Astrocyte (in vitro differentiated cells and primary cell): ENCODE data around the gene PDE7B. TPM values are rescaled to one million over a fixed set of nuclear protein-coding genes. Genes with fewer than 3 reads are reported as not detected.

ENCODE experiments used
- DNase-seq: peaks from one replicate; pipeline ENCODE4 v3.0.0-alpha.2; 2010; ENCODE audit warnings: low read depth
- FAIRE-seq: peaks from 2 replicates; lab custom pipeline; 2011; peaks lifted over from hg19 to GRCh38; lab: Jason Lieb, UNC
- H2AFZ ChIP-seq: 2 replicates; pipeline ENCODE4 v1.6.0; 2012; ENCODE audit warnings: low read depth, low read length, inconsistent platforms
- H3K27ac ChIP-seq: 2 replicates; pipeline ENCODE4 v1.5.1; 2011; ENCODE audit warnings: low read depth, low read length, inconsistent platforms
- H3K27me3 ChIP-seq: 2 replicates; pipeline ENCODE4 v1.6.0; 2011; ENCODE audit warnings: low read length, inconsistent platforms; ENCODE audit not compliant: insufficient read depth
- H3K36me3 ChIP-seq: 2 replicates; pipeline ENCODE4 v1.5.1; 2011; ENCODE audit warnings: low read length, inconsistent platforms; ENCODE audit not compliant: insufficient read depth
- H3K4me1 ChIP-seq: 2 replicates; pipeline ENCODE4 v1.5.1; 2011; ENCODE audit warnings: low read length, inconsistent platforms; ENCODE audit not compliant: insufficient read depth
- H3K4me2 ChIP-seq: 2 replicates; pipeline ENCODE4 v1.6.0; 2012; ENCODE audit warnings: low read length, inconsistent platforms
- H3K4me3 ChIP-seq: 2 replicates; pipeline ENCODE4 v1.5.1; 2011; ENCODE audit warnings: low read depth, mild to moderate bottlenecking, low read length, inconsistent platforms; ENCODE audit not compliant: insufficient read depth
- H3K79me2 ChIP-seq: 2 replicates; pipeline ENCODE4 v1.6.0; 2012; ENCODE audit warnings: mild to moderate bottlenecking, low read length, inconsistent platforms; ENCODE audit not compliant: insufficient read depth
- H3K9ac ChIP-seq: 2 replicates; pipeline ENCODE4 v1.6.0; 2012; ENCODE audit warnings: mild to moderate bottlenecking, low read length, inconsistent platforms
- H3K9me3 ChIP-seq: 2 replicates; pipeline ENCODE4 v1.5.1; 2012; ENCODE audit warnings: low read depth, mild to moderate bottlenecking, low read length, inconsistent platforms; ENCODE audit not compliant: insufficient read depth
- H4K20me1 ChIP-seq: 2 replicates; pipeline ENCODE4 v1.6.0; 2012; ENCODE audit warnings: low read length, inconsistent platforms; ENCODE audit not compliant: insufficient read depth
- H3K27ac Mint-ChIP-seq: one replicate; pipeline ENCODE4 v1.8.0; 2021; ENCODE audit warnings: mild to moderate bottlenecking, mixed read lengths; ENCODE audit not compliant: unreplicated experiment
- H3K27me3 Mint-ChIP-seq: one replicate; pipeline ENCODE4 v1.8.0; 2021; ENCODE audit warnings: low read depth, mixed read lengths; ENCODE audit not compliant: unreplicated experiment
- H3K36me3 Mint-ChIP-seq: one replicate; pipeline ENCODE4 v1.8.0; 2021; ENCODE audit warnings: low read depth, mixed read lengths; ENCODE audit not compliant: unreplicated experiment
- H3K4me1 Mint-ChIP-seq: one replicate; pipeline ENCODE4 v1.8.0; 2021; ENCODE audit warnings: low read depth, mixed read lengths; ENCODE audit not compliant: unreplicated experiment
- H3K4me3 Mint-ChIP-seq: one replicate; pipeline ENCODE4 v1.8.0; 2021; ENCODE audit warnings: mild to moderate bottlenecking, moderate library complexity, mixed read lengths; ENCODE audit not compliant: unreplicated experiment
- H3K9me3 Mint-ChIP-seq: one replicate; pipeline ENCODE4 v1.8.0; 2021; ENCODE audit warnings: mild to moderate bottlenecking, mixed read lengths; ENCODE audit not compliant: unreplicated experiment
- CTCF ChIP-seq: IDR thresholded peaks from 2 replicates; pipeline ENCODE4 v1.5.1; 2011; ENCODE audit warnings: low read depth, mild to moderate bottlenecking, inconsistent platforms, low read length, moderate library complexity; ENCODE audit not compliant: insufficient read depth
- EZH2 ChIP-seq: IDR thresholded peaks from 2 replicates; pipeline ENCODE4 v1.6.1; 2012; ENCODE audit warnings: mild to moderate bottlenecking, low read length, inconsistent platforms; ENCODE audit not compliant: insufficient read depth
- total RNA-seq: library from RNA; stranded (reverse); gene quantifications from 2 replicates; pipeline ENCODE4 v1.2.1, GENCODE V29; 2021

PDE7B gene
- total RNA-seq, 1 donor from 2014 or later = 0.27 TPM

DNA sequence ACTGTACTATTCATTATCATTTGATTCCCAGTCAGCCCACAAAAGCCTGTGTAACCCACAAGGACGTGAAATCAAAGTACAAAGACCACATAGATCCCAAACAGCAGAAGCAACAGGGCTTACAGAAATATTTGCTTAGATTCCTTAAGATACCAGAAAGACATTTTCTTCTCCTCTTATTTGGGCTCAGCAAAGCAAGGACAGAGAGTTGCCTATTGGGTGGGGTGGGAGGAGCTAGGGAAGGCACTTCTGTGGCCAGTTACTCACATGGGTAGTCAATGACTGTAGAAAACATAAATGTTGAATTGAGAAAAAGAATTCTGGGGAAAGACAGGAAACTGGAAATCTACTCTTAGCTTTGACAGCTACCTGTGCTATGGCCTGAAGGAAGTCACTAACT lies 19.8 kb downstream of the PDE7B start:
- peak; percentile 72 for DNase-seq
- TF ChIP-seq CTCF (no peak), EZH2 (no peak)
- Mint-ChIP-seq H3K27ac (peak overlapping the region; percentile 96), H3K4me1 (peaks cover 27% of the 10 kb centered on the region), H3K4me3 (peak overlapping the region; percentile 14), H3K36me3 (no peaks in the 10 kb centered on the region), H3K9me3 (no peaks in the 10 kb centered on the region), H3K27me3 (no peaks in the 10 kb centered on the region)
- peak overlapping the region; percentile 78 for H3K27ac ChIP-seq
- peak overlapping the region; percentile 39 for H3K9ac ChIP-seq
- H3K4me2 ChIP-seq = peak overlapping the region; percentile 45
- H3K4me1 ChIP-seq = peaks cover 12% of the 10 kb centered on the region
- no peaks in the 10 kb centered on the region for H3K27me3 ChIP-seq
- H3K79me2 ChIP-seq = no peaks in the 10 kb centered on the region
- no peaks in the 10 kb centered on the region for H4K20me1 ChIP-seq
- H3K9me3 ChIP-seq = no peaks in the 10 kb centered on the region
- no peaks in the 10 kb centered on the region for H3K36me3 ChIP-seq
- H3K4me3 ChIP-seq = no peak overlapping the region
- peak; percentile 37 for FAIRE-seq
- H2AFZ ChIP-seq = no peak overlapping the region

DNA sequence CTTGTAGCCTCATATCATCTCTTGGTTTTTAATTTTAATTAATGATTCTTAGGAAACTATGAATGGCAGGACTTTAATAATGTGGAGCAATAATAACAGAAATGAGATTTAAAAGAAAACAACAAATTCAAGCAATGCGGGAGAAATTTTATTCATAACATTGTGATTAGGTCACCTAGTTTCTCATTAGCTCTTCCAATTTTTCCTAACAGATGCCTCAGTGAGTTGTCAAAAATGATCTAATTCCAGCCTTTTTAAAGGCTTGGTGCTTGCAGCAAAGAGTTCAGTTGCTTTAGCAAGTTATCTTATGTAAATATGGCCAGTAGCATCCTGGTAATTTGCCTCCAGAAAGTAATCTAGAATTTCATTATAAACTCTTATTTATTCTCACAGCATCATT lies 20.4 kb downstream of the PDE7B start:
- H3K36me3 Mint-ChIP-seq = no peaks in the 10 kb centered on the region
- H3K4me3 Mint-ChIP-seq = no peak overlapping the region
- no peak overlapping the region for H2AFZ ChIP-seq
- TF ChIP-seq EZH2 = no peak
- no peak for TF ChIP-seq CTCF
- no peak overlapping the region for H3K4me3 ChIP-seq
- H3K4me2 ChIP-seq = peak overlapping the region; percentile 45
- no peaks in the 10 kb centered on the region for H3K9me3 ChIP-seq
- no peaks in the 10 kb centered on the region for H3K27me3 Mint-ChIP-seq
- H3K27me3 ChIP-seq = no peaks in the 10 kb centered on the region
- peak; percentile 83 for FAIRE-seq
- H3K27ac Mint-ChIP-seq = peak overlapping the region; percentile 96
- no peaks in the 10 kb centered on the region for H3K9me3 Mint-ChIP-seq
- H4K20me1 ChIP-seq = no peaks in the 10 kb centered on the region
- peak overlapping the region; percentile 78 for H3K27ac ChIP-seq
- H3K79me2 ChIP-seq = no peaks in the 10 kb centered on the region
- peaks cover 27% of the 10 kb centered on the region for H3K4me1 Mint-ChIP-seq
- H3K4me1 ChIP-seq = peaks cover 12% of the 10 kb centered on the region
- no peak overlapping the region for H3K9ac ChIP-seq
- peak; percentile 77 for DNase-seq
- H3K36me3 ChIP-seq = no peaks in the 10 kb centered on the region

DNA sequence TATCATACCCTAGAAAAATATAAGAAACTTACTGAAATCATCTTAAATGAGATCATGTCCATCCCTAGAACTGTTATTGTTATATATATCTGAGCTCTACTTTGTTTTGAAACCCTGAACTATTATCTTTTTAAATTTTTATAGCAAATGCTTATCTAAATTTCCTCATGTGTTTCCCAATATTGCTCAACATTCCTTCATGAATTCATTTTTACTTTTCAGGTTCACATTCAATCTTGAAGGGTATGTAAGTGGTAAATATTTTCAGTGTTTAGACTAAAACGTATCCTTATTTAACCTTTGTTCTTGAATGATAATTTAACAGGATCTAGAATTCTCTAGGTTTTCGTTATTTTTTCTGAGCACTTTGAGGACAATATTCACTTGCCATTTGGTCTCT lies 23.9 kb downstream of the PDE7B start:
- no peak overlapping the region for H3K4me2 ChIP-seq
- peaks cover 29% of the 10 kb centered on the region for H3K4me1 Mint-ChIP-seq
- FAIRE-seq = no peak
- no peaks in the 10 kb centered on the region for H3K36me3 Mint-ChIP-seq
- H3K36me3 ChIP-seq = no peaks in the 10 kb centered on the region
- no peak overlapping the region for H3K27ac ChIP-seq
- peak; percentile 30 for DNase-seq
- no peaks in the 10 kb centered on the region for H3K9me3 Mint-ChIP-seq
- no peak overlapping the region for H3K4me3 Mint-ChIP-seq
- no peaks in the 10 kb centered on the region for H3K27me3 Mint-ChIP-seq
- no peaks in the 10 kb centered on the region for H3K9me3 ChIP-seq
- no peaks in the 10 kb centered on the region for H4K20me1 ChIP-seq
- no peak overlapping the region for H3K9ac ChIP-seq
- no peak overlapping the region for H2AFZ ChIP-seq
- no peak overlapping the region for H3K4me3 ChIP-seq
- TF ChIP-seq EZH2 (no peak), CTCF (no peak)
- no peak overlapping the region for H3K27ac Mint-ChIP-seq
- no peaks in the 10 kb centered on the region for H3K79me2 ChIP-seq
- H3K27me3 ChIP-seq = no peaks in the 10 kb centered on the region
- H3K4me1 ChIP-seq = peaks cover 22% of the 10 kb centered on the region
